Measurements from ENCODE around the gene SEMA3B. TPM values are rescaled to one million over a fixed set of nuclear protein-coding genes. Genes with fewer than 3 reads are reported as not detected.

Gene SEMA3B
- total and polyA plus RNA-seq, 9 of the 15 experiments (the other 6 are each of a cell fraction or from before 2014, with no cell fraction given) = 0.03 to 1.8 (median 0.55) TPM; not detected in 1

GRCh38 chr3:50267280-50267913 is 1.6 kb upstream of the SEMA3B start (continued):
- TF ChIP-seq ZMIZ1 (IDR thresholded peaks at IDR 0.05; ENCODE audit: low read depth in 2 of 2, low read length in 2 of 2) = no peak
- TF ChIP-seq NR3C1 (CRISPR knock-in tag; IDR thresholded peaks at IDR 0.05) = no peak
- peak; percentile 89 for TF ChIP-seq ZFP91 (CRISPR knock-in tag; IDR thresholded peaks at IDR 0.05)
- TF ChIP-seq ZFP1 (CRISPR knock-in tag; IDR thresholded peaks at IDR 0.05) = no peak
- no peak for TF ChIP-seq ZBTB40 (IDR thresholded peaks at IDR 0.05)
- no peak for TF ChIP-seq ZBTB40 (CRISPR knock-in tag; IDR thresholded peaks at IDR 0.05)
- TF ChIP-seq STAT6 (CRISPR knock-in tag; IDR thresholded peaks at IDR 0.05) = no peak
- TF ChIP-seq ZNF354B (CRISPR knock-in tag; IDR thresholded peaks at IDR 0.05) = no peak
- no peak for TF ChIP-seq MYBL2 (IDR thresholded peaks at IDR 0.05; ENCODE audit: low read depth)
- TF ChIP-seq MYBL2 (CRISPR knock-in tag; IDR thresholded peaks at IDR 0.05; ENCODE audit: borderline replicate concordance) = no peak
